Lower leg skin (tissue), 3 donors: Measurements from ENCODE around the gene PIGC.

ENCODE experiments used
- POLR2A ChIP-seq, 2 donors: fragments of 450-650 bp; IDR thresholded peaks; one replicate each; pipeline ENCODE4 v1.6.1; 2016 to 2017; ENCODE audit warnings: antibody characterized with exemption in 2 of 2, mild to moderate bottlenecking in 1 of 2, moderate library complexity in 1 of 2
- TF ChIP-seq, protein P1 (sequence below), 3 donors: fragments of 450-650 bp; IDR thresholded peaks; one replicate each; pipeline ENCODE4 v1.5.1; 2016; ENCODE audit warnings: antibody characterized with exemption in 3 of 3, mild to moderate bottlenecking in 3 of 3, moderate library complexity in 2 of 3

DNA sequence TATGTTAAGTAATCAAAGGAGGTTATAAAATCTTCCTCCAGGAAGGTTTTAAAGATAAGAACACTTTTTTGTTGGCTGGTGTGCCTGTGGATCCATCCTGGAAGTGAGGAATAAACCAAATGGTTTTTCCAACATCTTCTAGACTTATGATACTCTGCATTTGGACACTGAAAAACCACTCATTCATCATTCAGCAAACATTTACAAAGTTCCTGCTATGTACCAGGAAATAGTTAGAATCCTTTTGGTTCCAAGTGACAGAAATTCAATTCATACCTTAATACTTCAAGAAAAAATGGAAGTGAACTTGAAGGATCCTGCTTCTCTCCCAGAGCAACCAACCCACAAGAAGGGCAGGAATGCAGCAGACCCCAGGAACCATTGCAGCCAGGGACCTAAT, 39.6 kb upstream of the PIGC start:
- TF ChIP-seq, protein P1, sequence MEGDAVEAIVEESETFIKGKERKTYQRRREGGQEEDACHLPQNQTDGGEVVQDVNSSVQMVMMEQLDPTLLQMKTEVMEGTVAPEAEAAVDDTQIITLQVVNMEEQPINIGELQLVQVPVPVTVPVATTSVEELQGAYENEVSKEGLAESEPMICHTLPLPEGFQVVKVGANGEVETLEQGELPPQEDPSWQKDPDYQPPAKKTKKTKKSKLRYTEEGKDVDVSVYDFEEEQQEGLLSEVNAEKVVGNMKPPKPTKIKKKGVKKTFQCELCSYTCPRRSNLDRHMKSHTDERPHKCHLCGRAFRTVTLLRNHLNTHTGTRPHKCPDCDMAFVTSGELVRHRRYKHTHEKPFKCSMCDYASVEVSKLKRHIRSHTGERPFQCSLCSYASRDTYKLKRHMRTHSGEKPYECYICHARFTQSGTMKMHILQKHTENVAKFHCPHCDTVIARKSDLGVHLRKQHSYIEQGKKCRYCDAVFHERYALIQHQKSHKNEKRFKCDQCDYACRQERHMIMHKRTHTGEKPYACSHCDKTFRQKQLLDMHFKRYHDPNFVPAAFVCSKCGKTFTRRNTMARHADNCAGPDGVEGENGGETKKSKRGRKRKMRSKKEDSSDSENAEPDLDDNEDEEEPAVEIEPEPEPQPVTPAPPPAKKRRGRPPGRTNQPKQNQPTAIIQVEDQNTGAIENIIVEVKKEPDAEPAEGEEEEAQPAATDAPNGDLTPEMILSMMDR (IDR thresholded peaks at IDR 0.05): no peak
- TF ChIP-seq POLR2A (IDR thresholded peaks at IDR 0.05): no peak
